IMR-90 (cell line): ENCODE results near the gene SLC9A9.

Source experiments
- CTCF ChIP-seq: conservative IDR thresholded peaks from 2 replicates; pipeline ENCODE4 v1.5.1; 2012; ENCODE audit warnings: mild to moderate bottlenecking, low read depth, low read length, improper control_type of control experiment
- FOS ChIP-seq: fragments of 150-350 bp; IDR thresholded peaks from 2 replicates; pipeline ENCODE4 v1.6.1; 2016; ENCODE audit warnings: low read depth, low read length
- MAFK ChIP-seq: IDR thresholded peaks from 2 replicates; pipeline ENCODE4 v1.6.1; 2012; ENCODE audit warnings: low read depth, low read length, improper control_type of control experiment
- POLR2A ChIP-seq: IDR thresholded peaks from 2 replicates; pipeline ENCODE4 v1.6.1; 2012; ENCODE audit warnings: mild to moderate bottlenecking, low read depth, low read length
- RFX5 ChIP-seq: IDR thresholded peaks from 2 replicates; pipeline ENCODE4 v1.8.0; 2012; ENCODE audit warnings: low read depth, mild to moderate bottlenecking, low read length, moderate library complexity

DNA sequence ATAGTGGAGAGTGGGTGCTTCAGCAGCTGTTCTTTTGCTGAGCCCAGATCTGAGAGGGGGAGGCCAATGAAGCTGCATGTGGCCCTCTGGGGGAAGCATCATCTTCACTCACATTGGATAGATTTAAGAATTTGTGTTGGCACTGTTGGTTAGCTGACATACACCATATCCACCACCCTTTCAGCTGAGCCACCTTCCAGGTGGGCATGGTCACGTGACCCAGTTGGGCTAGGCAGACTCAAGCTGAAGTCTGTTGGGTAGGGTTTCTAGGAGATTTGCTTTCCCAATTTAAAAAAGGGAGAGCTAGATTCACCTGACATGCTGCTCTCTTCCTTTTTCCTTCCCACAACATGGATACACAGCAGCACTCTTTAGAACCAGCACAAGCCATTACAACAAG lies 417.7 kb downstream of the SLC9A9 start:
- TF ChIP-seq CTCF: no peak
- no peak for TF ChIP-seq POLR2A
- no peak for TF ChIP-seq RFX5
- no peak for TF ChIP-seq FOS
- no peak for TF ChIP-seq MAFK
